Stimulated activated CD8-positive, alpha-beta memory T cell treated with anti-CD3 and anti-CD28 coated beads, Interleukin-12 subunit alpha, Interleukin-12 subunit beta, amount 100 ng/mL, for 4 hours (primary cell): ENCODE data around the gene DNAJC5G.
"Not testable (repeated sequence)": the region's sequence is repeated elsewhere in the genome, so short reads cannot be mapped to it uniquely, and the experiment has no call there.

Experiments used
- DNase-seq: peaks from one replicate; pipeline ENCODE4 v3.0.0-alpha.2; 2020; ENCODE audit warnings: low read depth

DNAJC5G gene

GRCh38 chr2:27281442-27281841, 6.2 kb downstream of the DNAJC5G start:
- no peak for DNase-seq

- no peak for DNase-seq
These were observed 6.8 kb downstream of the DNAJC5G start, which contains the start of gene TRIM54 for GRCh38 chr2:27281855-27282559. TSS of gene TRIM54 (plus strand) at chr2:27282429. CDS start at chr2:27282732, 303 bp downstream.

DNA sequence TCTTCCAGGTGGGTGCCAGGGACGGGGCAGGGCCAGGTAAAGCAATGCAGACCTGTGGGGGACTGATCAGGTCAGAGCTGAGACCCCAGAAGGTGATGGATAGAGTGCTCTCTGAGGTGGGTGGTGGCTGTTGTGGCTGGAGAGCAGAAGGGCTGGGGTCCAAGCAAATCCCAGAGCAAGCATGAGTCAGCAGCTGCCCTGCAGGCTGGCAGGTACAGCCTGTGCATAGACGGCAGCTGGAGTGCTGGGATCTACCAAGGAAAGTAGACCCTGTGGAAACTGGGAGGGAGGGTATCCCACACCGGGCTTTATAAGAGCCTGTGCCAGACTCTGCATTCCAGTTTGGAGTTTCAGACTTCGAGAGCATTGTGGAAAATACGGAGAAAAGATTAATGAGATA, 7.7 kb downstream of the DNAJC5G start:
- DNase-seq, result no peak

DNA sequence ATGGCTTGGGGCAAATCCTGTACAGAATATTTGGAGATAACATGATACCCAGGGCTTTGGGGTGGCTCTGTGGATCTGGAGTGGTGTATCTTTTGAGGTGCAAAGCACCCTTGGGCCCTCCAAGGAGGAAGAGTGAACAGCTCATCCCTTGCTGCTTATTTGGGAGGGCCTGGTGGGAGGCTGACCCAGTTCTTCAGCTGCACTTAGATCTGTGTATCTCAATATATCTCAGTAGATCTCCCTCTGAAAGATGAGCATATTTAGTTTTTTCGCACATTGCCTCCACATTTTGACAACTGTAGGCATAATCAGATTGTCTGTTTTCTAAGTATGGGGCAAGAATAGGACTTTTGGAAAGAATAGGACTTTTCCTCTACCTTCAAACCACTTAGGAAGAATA, 9.8 kb downstream of the DNAJC5G start:
- DNase-seq, result no peak

- DNase-seq, result no peak
These were observed 10.2 kb downstream of the DNAJC5G start for GRCh38 chr2:27285481-27285880.

DNA sequence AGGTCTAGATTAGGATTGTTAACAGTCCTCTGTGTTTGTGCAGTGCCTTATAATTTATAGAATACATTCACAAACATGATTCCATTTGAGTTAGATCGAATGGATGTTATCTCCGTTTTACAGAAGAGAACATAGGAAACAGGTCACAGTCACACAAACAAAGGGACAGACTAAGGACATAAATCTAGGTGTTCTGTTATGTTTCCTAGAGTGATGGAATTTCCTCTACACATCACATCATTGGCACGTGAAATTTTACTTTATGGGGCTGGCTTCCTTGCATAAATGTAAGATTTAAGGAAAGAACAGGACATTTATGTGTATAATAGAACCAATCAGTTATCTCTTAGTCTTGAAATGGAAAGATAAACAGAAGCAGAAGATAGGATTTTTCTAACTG, 13.4 kb downstream of the DNAJC5G start:
- DNase-seq, result no peak

GRCh38 chr2:27290549-27290948, 15.3 kb downstream of the DNAJC5G start:
- DNase-seq, result no peak

DNA sequence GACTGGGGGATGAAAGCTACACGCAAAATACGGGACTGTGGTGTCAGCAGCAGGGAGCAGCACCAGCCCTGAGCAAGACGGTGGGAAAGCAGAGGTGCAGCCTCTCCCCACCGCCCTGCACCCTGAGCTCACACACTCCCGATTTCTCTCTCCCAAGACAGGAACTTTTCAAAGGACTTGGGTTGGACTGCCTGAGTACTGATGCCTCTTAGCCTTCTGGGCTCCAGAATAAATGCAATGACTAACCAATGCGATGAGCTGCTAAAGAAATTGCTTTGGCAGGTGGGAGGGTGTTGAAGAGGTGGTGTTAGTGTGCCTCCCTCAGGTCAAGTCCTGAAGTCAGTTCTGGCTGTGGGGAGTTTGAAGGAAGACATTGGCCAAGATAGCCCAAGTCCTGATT, 16.6 kb downstream of the DNAJC5G start:
- no peak for DNase-seq

GRCh38 chr2:27294928-27295327, 19.7 kb downstream of the DNAJC5G start:
- DNase-seq, result no peak

DNA sequence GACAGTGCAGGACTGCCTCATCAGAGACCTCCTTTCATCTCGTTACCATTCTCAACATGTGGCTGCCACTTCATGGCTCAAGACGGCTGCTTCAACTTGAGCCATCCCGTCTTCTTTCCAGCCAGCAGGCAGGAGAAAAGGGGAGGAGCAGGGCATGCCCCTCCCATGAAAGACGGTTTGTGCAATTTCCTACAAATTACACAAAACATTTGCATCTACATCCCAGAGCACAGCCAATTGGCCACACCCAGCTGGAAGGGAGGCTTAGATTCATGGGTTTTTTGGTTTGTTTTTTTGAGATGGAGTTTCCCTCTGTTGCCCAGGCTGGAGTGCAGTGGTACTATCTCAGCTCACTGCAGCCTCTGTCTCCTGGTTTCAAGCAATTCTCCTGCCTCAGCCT, 21.2 kb downstream of the DNAJC5G start:
- no peak for DNase-seq

DNA sequence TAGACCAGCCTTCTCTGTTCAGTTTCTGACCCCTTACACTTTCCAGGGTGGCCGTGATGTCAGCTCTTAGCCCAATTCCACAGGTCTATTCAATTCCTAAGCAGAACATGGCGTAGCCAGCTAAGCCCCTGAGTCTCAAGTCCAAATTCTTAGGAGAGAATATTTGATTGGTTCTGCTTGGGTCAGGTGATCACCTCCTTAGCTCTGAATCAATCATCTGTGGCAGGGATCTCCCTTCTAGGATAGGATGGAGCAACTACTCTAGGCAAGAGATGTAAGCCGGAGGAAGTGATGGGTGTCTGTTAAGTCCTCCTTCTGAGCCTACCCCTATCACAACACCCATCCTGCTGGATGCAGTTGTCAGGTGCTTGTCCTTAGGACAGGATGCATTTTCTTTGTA, 22.0 kb downstream of the DNAJC5G start:
- DNase-seq, result no peak

DNA sequence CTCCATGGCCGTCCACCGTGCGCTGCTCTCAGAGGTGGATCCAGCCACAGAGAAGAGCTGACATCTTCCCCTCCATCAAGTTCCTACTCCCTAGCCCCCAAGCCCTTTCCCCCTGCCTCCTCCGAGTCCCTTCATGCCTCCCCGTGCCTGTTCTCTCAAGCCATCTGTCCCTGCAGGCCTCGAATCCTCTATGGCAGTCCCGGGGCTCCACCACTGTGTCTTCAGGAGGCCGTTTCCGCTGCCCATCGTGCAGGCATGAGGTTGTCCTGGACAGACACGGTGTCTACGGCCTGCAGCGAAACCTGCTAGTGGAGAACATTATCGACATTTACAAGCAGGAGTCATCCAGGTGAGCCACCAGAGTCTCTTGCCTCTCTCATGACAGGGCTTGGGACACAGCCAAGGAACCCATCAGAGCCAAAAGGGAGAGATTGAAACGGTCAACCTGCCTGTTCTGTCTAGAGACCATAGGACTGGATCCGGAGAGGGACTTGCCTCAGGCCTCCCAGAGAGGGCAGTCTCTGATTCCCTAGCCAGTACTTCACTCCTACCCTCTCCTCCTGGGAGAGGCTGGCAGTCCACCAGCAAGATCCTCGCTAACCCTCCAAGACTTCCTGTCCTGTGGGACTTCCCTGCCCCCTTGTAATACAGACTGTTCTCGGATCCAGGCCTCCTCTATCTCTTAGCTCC, 23.3 kb downstream of the DNAJC5G start:
- no peak for DNase-seq

GRCh38 chr2:27300606-27301005, 25.4 kb downstream of the DNAJC5G start:
- not testable (repeated sequence) for DNase-seq

- no peak for DNase-seq
These were observed 28.1 kb downstream of the DNAJC5G start for GRCh38 chr2:27303093-27304025.

DNA sequence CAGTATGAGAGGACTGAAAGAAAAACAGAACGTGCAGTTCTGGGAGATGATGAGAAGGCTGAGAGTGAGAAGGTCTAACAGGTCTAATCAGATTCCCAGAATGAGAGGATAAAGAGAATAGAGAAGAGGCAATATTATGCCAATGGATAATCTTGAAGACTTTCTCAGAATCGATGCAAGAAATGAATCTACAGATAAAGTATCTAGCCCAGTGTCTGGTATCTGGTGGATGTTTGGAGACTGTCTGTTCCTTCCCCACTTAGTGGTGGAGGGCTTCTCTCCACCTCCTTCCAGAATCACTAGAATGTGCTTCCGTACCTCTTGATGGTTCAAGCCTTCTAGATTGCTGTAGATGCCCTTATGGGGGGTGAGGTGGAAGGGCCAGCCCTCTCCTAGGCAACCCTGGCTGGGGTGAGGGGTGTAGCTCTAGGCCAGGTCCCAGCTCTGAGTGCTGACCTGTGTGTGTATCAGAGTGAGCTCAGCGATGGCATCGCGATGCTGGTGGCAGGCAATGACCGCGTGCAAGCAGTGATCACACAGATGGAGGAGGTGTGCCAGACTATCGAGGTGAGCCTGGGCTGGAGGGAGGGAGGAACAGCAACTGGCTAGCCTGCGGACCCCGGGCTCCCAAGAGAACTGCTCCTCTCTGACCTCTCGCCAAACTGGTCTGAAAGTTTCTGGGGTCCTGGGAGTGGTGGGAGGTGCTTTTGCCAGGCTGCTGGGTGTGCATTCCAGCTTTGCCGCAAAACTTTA, 29.4 kb downstream of the DNAJC5G start:
- no peak for DNase-seq

DNA sequence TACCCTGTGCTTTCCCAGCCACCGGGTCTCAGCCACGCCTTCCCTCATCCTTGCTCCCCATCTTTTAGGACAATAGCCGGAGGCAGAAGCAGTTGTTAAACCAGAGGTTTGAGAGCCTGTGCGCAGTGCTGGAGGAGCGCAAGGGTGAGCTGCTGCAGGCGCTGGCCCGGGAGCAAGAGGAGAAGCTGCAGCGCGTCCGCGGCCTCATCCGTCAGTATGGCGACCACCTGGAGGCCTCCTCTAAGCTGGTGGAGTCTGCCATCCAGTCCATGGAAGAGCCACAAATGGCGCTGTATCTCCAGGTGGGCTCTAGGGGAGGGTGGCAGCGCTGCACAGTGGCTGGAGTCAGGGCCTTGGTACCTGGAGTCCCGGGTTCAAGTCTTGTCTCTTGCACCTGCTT, 30.3 kb downstream of the DNAJC5G start:
- no peak for DNase-seq

DNA sequence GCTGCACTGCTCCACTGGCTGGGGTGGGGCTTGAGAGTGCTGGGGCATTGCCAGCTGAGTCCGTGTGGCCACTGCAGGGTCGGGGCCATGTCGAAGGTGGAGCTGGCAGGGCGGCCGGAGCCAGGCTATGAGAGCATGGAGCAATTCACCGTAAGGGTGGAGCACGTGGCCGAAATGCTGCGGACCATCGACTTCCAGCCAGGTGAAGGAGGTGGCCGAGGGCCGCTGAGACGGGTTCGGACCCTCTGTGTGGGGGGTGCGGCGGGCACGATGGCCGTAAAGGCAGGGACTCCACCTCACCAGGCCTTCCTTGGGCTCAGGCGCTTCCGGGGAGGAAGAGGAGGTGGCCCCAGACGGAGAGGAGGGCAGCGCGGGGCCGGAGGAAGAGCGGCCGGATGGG, 30.9 kb downstream of the DNAJC5G start:
- no peak for DNase-seq

DNA sequence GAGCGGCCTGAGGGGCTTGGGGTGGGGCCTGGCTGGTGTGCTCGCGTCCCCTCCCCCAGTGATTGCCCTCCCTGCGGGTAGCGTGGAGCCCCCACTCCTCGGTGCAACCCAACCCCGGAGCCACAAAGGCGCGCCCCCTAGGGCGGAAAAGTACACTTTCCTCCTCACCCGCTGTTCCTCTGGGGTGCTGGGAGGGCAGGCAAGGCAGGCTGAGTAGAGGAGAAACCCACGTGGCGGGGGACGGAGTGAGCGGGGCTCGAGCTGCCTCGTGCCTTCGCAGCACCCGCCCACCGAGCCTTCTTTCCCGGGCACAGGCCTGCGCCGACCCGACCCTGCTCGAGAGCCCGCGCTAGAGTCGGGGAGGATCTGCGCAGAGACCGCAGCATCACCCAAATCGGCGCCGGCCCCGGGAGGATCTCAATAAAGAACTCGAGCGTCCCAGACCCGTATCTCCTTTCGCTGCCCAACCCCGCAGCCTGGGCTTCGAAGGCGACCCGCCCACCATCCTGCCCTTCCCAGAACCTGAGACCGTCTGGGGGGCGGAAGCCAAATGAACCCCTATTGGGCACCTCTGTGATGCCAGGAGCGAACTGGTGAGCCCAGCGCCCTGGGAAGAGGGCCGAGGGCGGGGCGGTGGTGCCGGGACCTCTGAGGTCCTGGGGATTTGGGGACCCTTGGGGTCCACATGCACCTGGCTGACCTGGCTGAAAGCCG, 31.5 kb downstream of the DNAJC5G start:
- DNase-seq, result no peak

DNA sequence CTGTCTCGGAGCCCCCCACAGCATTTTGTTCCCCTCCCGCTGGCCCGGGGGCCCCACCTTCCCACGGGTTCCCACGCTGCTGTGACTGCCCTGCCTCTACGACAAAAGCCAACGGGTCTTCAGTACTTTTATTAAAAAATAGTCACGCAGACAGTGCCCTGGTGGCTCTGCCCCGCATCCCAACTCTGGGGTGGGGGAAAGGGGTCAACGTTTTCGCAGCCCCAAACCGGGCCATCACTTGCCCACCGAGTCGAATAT, 32.0 kb downstream of the DNAJC5G start:
- no peak for DNase-seq

DNA sequence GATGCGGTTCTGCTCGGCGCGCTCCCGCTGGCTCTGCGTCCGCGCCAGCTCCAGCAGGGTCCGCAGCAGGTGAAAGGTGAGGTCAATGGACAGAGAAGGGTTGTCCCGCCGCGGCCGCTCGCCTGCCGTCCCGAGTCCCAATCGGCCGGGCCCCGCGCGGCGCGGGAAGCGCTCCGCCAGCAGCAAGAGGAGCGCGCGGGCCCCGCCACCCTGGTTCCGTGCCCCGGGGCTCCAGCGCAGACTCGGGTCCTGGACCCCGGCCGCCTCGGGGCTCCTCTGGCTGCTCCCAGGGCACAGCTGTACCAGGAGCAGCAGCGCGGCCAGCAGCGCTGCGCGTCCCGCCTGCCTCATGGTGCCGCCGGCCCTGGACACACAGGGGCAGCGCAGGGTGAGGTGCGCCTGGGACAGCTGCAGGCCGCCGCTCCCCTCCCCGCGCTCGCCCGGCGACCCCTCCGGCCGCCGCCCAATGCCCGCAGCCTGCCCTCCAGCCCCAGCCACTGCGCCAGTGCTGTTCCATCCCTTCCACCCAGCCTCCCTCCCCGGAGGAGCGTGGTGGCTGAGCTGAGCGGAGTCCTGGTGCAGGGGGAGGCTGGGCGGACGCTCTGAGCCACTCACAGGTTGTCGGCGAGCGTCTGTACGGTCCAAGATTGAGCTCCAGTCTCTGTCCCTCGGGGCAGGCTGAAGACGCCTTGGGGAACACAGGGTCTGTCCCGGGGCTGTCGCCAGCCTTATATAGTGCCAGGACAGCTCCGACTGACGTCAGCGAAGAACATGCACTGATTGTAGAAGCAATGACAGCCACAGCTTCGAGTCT, 32.5 kb downstream of the DNAJC5G start:
- no peak for DNase-seq
